DOHH2 (cell line): ENCODE measurements around the gene CD24.
"Not testable (repeated sequence)": the region's sequence is repeated elsewhere in the genome, so short reads cannot be mapped to it uniquely, and the experiment has no call there.

Experiments used
- H3F3A ChIP-seq: fragments of 200-600 bp; sonication (generic), shearing (Covaris generic); 2 replicates; pipeline ENCODE4 v1.6.0; 2016; ENCODE audit warnings: antibody characterized with exemption, mild to moderate bottlenecking; ENCODE audit not compliant: control insufficient read depth, insufficient read depth
- H3K27ac ChIP-seq: fragments of 200-600 bp; sonication (generic); 2 replicates; pipeline ENCODE4 v1.5.1; 2014; ENCODE audit warnings: low read depth, mild to moderate bottlenecking, low read length, moderate library complexity
- H3K27me3 ChIP-seq: fragments of 200-600 bp; sonication (generic); 2 replicates; pipeline ENCODE4 v1.6.1; 2014; ENCODE audit warnings: mild to moderate bottlenecking, low read length, mixed read lengths; ENCODE audit not compliant: control insufficient read depth
- H3K36me3 ChIP-seq: fragments of 200-600 bp; sonication (generic); 2 replicates; pipeline ENCODE4 v1.6.1; 2014; ENCODE audit warnings: mild to moderate bottlenecking, low read length, moderate library complexity, mixed read lengths; ENCODE audit not compliant: control insufficient read depth
- H3K4me1 ChIP-seq: fragments of 200-600 bp; sonication (generic); 2 replicates; pipeline ENCODE4 v1.6.1; 2014; ENCODE audit warnings: mild to moderate bottlenecking, low read length, mixed read lengths; ENCODE audit not compliant: control insufficient read depth
- H3K4me2 ChIP-seq: fragments of 200-600 bp; sonication (generic); 2 replicates; pipeline ENCODE4 v1.6.0; 2014; ENCODE audit warnings: mild to moderate bottlenecking, low read length, moderate library complexity
- H3K4me3 ChIP-seq: fragments of 200-600 bp; sonication (generic); 2 replicates; pipeline ENCODE4 v1.5.1; 2014; ENCODE audit warnings: mild to moderate bottlenecking, low read length, mixed read lengths
- H3K79me2 ChIP-seq: fragments of 200-600 bp; sonication (generic); 2 replicates; pipeline ENCODE4 v1.6.1; 2014; ENCODE audit warnings: mild to moderate bottlenecking, low read length, mixed read lengths; ENCODE audit not compliant: control insufficient read depth
- H3K9me2 ChIP-seq: fragments of 200-600 bp; sonication (generic); replicated peaks from 2 replicates; pipeline ENCODE4 v1.6.1; 2014; ENCODE audit warnings: mild to moderate bottlenecking, low read length, mixed read lengths; ENCODE audit not compliant: control insufficient read depth
- H3K9me3 ChIP-seq: fragments of 200-600 bp; sonication (generic); 2 replicates; pipeline ENCODE4 v1.6.1; 2014; ENCODE audit warnings: antibody characterized with exemption, low read length, mixed read lengths; ENCODE audit not compliant: control insufficient read depth, insufficient read depth
- H4K20me1 ChIP-seq: fragments of 200-600 bp; sonication (generic); 2 replicates; pipeline ENCODE4 v1.6.0; 2014; ENCODE audit warnings: low read depth, mild to moderate bottlenecking, antibody characterized with exemption, low read length, moderate library complexity; ENCODE audit not compliant: control insufficient read depth, insufficient read depth
- CTCF ChIP-seq: fragments of 200-600 bp; sonication (generic); IDR thresholded peaks from one replicate; pipeline ENCODE4 v1.5.1; 2014; ENCODE audit warnings: antibody characterized with exemption, mild to moderate bottlenecking, low read depth, low read length; ENCODE audit not compliant: poor library complexity, severe bottlenecking
- EZH2phosphoT487 ChIP-seq: fragments of 200-600 bp; sonication (generic); IDR thresholded peaks from 2 replicates; pipeline ENCODE4 v1.6.1; 2017; ENCODE audit warnings: borderline replicate concordance, mild to moderate bottlenecking, antibody characterized with exemption, low read length, moderate library complexity, mixed read lengths

CD24 gene

DNA sequence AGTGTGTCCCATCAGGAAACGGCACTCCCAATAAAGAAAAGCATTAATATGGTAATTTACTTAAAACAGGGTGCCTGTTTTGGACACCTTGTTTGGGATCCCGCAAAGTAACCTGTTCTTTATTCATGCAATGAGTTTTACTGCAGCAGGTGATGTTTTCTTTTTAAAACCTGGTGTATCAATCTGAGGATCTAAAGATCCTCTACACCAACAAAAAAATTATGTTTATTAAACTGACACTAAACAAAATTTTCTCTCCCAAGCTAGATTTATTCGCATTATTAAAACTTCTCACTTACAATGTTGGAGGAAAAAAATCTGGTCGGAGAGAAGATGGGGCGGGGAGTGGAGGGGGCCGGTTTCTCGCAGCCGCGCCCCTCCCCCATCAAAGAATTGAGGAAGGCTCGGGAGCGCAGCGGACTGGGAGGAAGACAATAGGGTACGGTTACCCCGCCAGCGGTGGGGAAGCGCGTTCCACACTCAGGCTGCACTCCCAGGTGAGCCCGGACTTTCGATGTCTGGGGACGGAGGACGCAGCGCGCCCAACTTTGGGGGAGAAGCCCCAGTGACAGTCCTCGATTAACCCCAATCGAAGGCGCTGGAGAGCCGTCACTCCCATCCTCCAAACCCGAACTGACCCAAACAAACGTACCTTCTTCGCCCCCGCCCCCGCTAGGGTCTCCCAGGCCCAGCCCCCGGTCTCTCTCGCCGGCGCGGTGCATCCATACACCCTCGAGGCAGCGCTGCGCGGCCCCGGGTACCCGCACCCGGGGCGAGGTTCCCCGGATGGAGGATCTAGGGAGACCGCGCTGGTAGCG lies 1.3 kb downstream of the CD24 start:
- peak overlapping the region; percentile 93 for H3K4me3 ChIP-seq
- peak overlapping the region; percentile 83 for H3K4me2 ChIP-seq

GRCh38 chr6:106972500-106972899 lies 2.0 kb downstream of the CD24 start:
- Histone ChIP-seq H3K9me3 (no peaks in the 10 kb centered on the region), H3K36me3 (peaks cover 46% of the 10 kb centered on the region), H3K27ac (no peak overlapping the region), H4K20me1 (peaks cover 19% of the 10 kb centered on the region), H3K27me3 (no peaks in the 10 kb centered on the region), H3F3A (peaks cover 22% of the 10 kb centered on the region), H3K4me3 (peak overlapping the region; percentile 93), H3K4me2 (peak overlapping the region; percentile 83), H3K9me2 (no peaks in the 10 kb centered on the region), H3K4me1 (peaks cover 31% of the 10 kb centered on the region), H3K79me2 (peaks cover 38% of the 10 kb centered on the region)
- TF ChIP-seq CTCF (no peak), EZH2phosphoT487 (no peak)

More for the DNA sequence above, 1.3 kb downstream of the CD24 start:
- Histone ChIP-seq H3K79me2 (peaks cover 38% of the 10 kb centered on the region), H3K36me3 (peaks cover 46% of the 10 kb centered on the region), H3K9me3 (no peaks in the 10 kb centered on the region), H3K27me3 (no peaks in the 10 kb centered on the region), H3K9me2 (no peaks in the 10 kb centered on the region), H4K20me1 (peaks cover 19% of the 10 kb centered on the region), H3K4me1 (peaks cover 31% of the 10 kb centered on the region), H3F3A (peaks cover 20% of the 10 kb centered on the region), H3K27ac (peak overlapping the region; percentile 64)
- TF ChIP-seq CTCF (no peak), EZH2phosphoT487 (no peak)

GRCh38 chr6:106970769-106971168 lies 3.8 kb downstream of the CD24 start:
- H3K27me3 ChIP-seq, H3K9me3 ChIP-seq, H3K27ac ChIP-seq, H3K4me2 ChIP-seq, H3K9me2 ChIP-seq, H3K4me3 ChIP-seq: not testable (repeated sequence)
- Histone ChIP-seq H3K79me2 (peaks cover 38% of the 10 kb centered on the region), H3K4me1 (peaks cover 20% of the 10 kb centered on the region), H3K36me3 (peaks cover 46% of the 10 kb centered on the region), H4K20me1 (peaks cover 19% of the 10 kb centered on the region), H3F3A (peaks cover 19% of the 10 kb centered on the region)

DNA sequence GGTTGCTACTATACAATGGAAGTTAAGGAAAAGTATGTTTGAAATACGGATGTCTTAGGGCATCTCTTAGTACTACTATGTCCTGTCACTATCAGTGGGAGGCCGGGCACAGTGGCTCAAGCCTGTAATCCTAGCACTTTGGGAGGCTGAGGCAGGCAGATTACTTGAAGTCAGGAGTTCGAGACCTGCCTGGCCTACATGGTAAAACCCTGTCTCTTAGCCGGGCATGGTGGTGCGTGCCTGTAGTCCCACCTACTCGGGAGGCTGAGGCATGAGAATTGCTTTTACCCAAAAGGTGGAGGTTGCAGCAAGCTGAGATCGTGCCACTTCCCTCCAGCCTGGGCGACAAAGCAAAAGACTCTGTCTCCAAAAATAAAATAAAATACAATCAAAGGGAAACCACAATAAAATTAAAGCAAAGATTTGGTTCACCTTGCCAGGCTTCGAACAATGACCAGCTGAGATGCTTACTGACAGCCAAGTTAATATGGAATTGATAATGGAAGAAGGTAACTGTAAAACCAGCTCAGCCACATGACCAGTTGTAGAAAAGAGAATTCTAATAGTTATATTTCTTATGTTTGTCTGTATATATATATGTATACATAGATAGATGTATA lies 6.5 kb downstream of the CD24 start:
- no peak overlapping the region for H3K4me2 ChIP-seq
- peaks cover 16% of the 10 kb centered on the region for H3K79me2 ChIP-seq
- no peak for TF ChIP-seq CTCF
- TF ChIP-seq EZH2phosphoT487 = no peak
- H3K9me2 ChIP-seq = no peaks in the 10 kb centered on the region
- H3K36me3 ChIP-seq = peaks cover 32% of the 10 kb centered on the region
- H3K4me1 ChIP-seq = peaks cover 16% of the 10 kb centered on the region
- H3K9me3 ChIP-seq = no peaks in the 10 kb centered on the region
- H3F3A ChIP-seq = peaks cover 18% of the 10 kb centered on the region
- peaks cover 11% of the 10 kb centered on the region; the same call in 1 of the 2 replicates for H4K20me1 ChIP-seq
- no peak overlapping the region for H3K4me3 ChIP-seq
- no peak overlapping the region for H3K27ac ChIP-seq
- H3K27me3 ChIP-seq = no peaks in the 10 kb centered on the region
